Measurements from ENCODE around the gene PPP1R12A.
"Not testable (repeated sequence)": the region's sequence is repeated elsewhere in the genome, so short reads cannot be mapped to it uniquely, and the experiment has no call there.

PPP1R12A gene

DNA sequence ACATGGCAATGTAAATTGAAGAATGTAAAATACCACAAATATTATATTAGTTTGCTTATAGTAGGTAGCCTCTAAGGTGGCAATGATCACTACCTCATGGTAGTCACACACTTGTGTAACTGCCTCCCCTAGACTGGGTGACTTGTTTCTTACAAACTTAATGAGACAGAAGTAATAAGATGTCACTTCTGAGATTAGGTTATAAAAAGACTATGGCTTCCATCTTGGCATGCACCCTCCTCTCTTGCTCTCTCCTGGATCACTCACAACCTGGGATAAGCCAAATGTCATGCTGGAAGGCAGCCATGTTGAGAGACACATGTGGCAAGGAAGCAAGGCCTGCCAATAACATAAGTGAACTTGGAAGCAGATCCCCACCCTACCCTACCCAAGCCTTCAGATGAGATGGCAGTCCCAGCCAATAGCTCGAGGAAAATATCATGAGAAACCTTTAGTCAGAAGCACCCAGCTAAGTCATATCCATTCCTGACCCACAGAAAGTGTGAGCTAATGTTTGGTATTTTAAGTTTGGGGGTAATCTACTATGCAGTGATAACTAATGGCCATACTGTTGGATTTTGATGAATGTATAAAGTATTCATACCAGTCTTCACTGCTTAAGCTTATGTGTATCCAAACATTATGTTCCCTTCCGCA, 43.3 kb downstream of the PPP1R12A start:
- no peak for DNase-seq (ENCODE audit: low read depth)

DNA sequence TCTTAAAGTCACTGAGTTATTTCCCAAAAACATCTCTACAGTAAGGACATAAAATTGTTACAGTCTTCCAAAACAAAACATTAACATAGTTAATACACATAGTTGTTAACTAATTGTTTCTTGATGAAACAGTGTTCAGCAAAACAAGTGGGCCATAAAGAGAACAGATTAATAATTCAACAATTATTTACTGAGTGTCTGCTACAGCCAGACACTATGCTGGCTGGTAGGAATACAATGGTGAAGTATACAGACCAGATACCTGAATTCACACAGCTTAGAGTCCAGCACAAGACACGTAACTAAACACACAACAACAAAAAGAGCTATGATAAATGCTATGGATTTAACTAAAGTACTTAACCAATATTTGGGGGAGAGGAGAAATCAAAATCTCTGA, 47.0 kb downstream of the PPP1R12A start:
- no peak for DNase-seq (ENCODE audit: low read depth)

DNA sequence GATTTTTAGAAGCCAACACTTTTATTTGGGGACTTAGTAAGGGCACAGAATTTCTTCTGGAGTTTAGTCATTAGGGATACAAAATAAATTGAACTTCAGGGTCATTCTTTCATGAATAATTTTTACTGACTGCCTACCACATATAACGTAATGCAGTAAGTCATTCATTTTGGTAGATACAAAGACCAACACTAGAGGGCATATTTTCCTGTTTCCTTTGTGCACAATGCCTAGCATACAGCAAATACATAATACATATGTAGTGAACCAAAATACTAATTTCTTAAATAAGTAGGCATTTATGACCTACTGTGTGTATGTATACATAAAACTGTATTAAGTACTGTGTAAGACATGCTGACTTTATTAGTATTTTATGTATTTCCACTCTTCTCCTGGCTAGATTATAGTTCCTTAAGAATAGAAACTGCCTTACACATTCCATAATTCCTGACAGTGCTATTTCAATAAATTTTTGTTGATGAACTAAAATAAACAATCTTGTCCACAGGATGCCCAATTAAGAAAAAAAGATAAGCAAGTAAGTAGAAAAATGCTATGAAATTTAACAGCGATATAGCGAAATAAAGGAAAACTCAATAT, 47.9 kb downstream of the PPP1R12A start:
- no peak for DNase-seq (ENCODE audit: low read depth)

DNA sequence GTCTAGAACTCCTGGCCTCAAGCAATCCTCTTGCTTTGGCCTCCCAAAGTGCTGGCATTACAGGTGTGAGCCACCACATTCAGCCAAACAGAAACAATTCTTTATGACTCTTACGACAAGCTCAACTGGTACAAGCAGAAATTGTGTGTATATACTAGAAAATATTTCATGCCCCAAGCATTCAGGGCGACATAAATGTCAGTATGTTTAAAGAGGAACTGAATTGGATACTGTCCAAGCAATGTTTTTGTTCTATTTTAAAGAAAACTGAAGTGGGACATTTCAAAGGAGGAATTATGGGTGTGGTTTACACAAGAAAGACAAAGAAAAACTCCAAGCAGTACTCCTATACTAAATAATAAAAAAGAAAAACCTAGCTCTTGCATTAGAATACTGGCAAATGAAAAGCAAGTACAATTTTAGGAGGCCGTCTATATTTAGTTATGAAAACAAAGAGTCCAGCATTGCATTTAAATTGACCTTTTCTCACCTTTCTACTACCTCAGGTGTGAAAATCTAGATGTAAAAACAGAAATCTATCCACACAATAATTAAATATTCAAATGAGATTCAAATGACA, 48.9 kb downstream of the PPP1R12A start:
- no peak for DNase-seq (ENCODE audit: low read depth)

DNA sequence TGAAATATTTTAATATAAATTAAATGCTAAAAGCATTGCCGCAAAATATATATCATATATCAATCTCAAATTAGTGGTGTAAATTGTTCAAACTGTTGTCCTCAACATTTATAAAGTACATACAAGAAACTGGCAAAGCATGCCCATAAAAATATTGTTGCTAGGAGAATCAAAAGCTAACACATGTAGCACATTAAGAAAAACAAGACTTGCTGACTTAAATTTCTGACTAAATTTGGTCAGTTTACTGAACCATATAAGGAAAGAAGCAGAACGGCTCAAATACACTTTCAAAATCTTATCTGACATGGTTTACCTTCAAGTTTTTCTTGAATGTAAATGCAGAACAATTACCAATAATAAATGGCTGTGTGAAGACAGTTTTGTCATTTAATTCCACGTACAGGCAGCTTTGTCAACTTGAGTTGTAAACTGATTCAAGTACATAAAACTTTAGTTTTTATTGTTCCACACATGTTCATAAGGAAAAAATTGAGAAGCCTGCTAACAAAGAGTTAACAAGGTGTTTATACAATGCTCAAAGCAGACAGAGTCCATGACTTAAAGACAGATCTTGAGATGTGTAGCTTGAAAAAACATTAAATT, 50.4 kb downstream of the PPP1R12A start:
- DNase-seq (ENCODE audit: low read depth) = no peak

DNA sequence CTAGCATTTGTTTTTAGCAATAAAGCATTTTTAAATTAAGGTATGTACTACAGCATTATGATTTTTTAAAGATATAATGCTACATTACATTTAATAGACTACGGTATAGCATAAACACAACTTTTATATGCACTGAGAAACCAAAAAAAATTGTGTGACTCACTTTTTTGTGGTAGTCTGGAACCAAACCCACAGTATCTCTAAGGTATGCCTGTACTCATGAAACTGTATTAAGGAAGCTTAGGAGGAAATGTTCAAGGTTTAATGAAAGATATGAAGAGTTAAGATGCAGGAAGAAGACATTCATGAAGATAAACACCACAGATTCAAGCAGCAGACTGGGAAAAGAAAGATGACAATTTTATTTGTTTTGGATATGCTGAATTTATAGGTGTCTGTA, 51.7 kb downstream of the PPP1R12A start:
- no peak for DNase-seq (ENCODE audit: low read depth)

DNA sequence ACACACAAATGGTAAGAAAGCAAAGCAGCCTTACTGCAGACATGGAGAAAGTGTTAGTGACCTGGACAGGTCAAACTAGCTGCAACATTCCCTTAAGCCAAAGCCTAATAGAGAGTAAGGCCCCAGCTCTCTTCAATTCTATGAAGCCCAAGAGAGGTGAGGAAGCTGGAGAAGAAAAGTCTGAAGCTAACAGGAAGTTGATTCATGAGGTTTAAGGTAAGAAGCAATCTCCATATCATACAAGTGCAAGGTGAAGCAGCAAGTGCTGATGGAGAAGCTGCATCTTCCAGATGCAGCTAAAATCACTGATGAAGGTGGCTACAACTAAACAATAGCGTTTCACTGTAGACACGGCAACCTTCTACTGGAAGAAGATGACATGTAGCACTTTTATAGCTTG, 53.5 kb downstream of the PPP1R12A start:
- no peak for DNase-seq (ENCODE audit: low read depth)

DNA sequence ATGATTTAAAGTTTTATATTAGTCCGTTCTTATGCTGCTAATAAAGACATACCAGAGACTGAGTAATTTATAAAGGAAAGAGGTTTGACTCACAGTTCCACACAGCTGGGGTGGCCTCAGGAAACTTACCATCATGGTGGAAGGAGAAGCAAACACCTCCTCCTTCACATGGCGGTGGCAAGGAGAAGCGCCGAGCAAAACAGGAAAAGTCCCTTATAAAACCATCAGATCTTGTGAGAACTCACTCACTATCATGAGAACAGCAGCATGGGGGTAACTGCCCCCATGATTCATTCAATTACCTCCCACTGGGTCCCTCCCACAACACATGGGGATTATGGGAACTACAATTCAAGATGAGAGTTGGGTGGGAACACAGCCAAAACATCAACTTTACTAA, 56.4 kb downstream of the PPP1R12A start:
- DNase-seq (ENCODE audit: low read depth) = not testable (repeated sequence)

DNA sequence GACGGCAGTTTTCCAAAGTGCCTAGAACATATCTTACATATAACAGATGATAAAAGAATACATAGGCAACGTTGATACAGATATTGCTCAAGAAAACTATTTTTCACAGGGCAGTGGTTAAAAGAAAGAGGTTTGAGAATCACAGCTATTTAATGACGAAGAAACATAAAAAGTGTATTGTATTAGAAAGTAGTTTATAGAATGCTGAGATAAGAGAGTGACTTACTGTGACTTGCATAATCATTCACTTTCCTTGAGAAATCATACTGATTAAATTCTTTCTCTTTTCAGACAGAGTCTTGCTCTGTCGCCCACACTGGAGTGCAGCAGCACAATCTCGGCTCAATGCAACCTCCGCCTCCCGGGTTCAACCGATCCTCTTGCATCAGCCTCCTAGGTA, 57.7 kb downstream of the PPP1R12A start:
- DNase-seq (ENCODE audit: low read depth) = no peak

DNA sequence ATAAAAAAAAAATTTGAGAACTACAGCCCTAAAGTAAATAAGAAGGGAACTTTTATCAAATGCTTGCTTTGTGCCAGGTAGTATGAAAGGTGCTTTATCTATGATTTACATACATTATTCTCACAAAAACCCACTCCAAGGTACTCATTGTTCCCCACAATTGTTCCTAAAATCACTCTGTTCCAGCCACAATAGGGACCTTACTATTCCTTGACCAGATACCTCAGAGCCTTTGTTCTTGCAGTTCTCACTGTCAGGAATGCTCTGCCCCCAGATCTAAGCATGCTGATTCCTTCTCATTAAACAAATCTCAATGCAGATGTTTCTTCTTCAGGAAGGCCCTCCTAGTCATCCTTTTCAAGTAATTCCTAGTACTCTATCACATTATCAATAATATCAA, 60.2 kb downstream of the PPP1R12A start:
- DNase-seq (ENCODE audit: low read depth) = no peak

DNA sequence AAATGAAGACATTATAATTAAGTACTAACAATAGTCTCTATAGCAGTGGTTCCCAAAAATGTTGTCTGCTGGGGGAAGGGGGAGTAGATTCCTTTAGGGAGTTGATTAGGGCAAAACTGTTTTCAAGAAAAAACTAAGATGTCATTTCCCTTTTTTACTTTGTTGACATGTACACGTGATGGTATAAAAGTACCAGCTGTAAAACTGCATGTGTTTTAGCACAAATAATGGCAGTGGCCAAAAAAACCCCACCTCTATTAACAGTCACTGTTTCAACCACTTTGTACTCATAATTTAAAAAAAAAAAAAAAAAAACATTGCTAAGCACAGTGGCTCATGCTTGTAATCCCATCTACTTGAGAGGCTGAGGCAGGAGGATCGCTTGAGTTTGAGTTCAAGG, 61.7 kb downstream of the PPP1R12A start:
- no peak for DNase-seq (ENCODE audit: low read depth)

DNA sequence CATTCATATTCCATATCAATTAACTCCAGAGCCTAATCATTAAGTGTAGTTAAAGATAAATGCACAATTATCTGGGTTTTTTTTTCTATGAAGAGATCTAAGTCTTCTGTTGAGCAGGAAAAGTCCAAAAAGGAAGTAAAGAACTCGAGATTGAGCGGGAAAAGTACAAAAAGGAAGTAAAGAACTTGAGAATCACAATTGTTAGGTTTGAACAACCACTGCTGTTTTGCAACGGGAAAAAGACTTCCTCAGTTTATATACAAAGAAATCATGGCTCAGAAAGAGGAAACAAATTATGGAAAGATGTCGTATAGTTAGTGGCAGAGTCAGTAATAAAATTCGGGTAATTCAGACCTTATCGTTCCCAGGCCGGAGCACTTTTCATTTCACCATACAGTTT, 63.3 kb downstream of the PPP1R12A start:
- DNase-seq (ENCODE audit: low read depth) = no peak

DNA sequence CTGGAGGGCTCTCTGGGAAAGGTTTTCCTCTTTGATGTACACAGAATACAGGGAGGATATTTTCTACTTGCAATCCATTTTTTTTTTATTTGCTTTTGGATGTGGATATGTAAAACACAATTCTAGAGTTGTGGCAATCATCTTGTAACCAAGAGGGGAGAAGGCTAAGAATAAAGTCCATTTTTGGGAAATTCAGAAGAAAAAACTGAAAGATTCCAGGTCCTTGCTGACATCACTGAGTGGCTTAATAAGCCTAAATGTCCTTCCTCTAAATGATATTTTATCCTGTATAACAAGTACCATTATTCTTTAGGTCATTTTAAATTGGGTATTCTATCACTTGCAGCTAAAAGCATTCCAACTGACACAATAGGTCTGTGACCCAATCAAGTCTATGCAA, 64.0 kb downstream of the PPP1R12A start:
- DNase-seq (ENCODE audit: low read depth) = no peak

DNA sequence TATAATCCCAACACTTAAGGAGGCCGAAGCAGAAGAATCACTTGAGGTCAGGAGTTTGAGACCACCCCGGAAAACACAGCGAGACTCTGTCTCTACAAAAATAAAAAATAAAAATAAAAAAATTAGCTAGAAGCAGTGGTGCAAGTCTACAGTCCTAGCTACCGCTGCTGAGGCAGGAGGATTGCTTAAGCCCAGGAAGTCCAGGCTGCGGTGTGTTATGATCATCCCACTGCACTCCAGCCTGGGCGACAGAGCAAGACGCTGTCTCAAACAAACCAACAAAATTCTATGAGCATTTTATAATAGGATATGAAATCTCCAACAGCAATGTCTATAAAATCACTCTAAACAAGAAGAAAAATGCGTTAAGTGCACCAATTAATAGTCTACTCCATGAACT, 75.3 kb downstream of the PPP1R12A start:
- DNase-seq (ENCODE audit: low read depth) = no peak

DNA sequence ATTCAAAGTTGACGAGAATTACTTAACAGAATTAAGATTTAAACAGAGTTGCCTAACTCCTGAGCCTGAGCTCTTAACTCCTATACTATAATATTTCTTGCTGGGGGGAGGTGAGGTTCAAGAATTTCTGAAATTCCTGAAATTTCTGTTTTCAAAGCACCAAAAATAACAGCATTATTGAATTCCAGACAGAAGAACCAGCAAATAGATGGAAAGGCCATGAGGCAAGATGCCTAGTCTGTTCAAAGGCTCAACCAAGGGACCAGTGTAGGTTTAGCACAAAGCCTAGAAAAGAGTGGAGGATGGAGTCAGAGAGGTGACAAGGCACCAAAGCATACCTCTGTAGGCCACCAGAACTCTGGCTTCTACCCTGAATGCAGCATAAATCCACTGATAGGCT, 76.4 kb downstream of the PPP1R12A start:
- DNase-seq (ENCODE audit: low read depth) = no peak

DNA sequence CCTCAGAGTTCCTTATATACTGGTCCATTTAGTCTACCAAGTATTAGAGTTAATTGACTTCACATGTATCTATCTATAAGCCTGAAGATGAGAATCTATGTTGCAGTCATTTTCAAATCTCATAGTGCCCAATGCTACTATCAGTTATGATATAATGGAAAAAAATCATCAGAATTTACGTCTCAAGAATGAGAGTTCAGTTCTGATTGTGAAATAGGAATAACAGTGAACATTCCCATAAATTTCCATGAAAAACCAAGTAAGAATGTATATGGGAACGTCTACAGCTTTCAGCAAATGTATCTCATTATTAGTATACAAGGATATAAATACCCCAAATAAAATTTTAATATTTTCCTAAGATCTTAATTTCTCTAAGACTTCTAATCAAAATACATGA, 77.2 kb downstream of the PPP1R12A start:
- DNase-seq (ENCODE audit: low read depth) = no peak

DNA sequence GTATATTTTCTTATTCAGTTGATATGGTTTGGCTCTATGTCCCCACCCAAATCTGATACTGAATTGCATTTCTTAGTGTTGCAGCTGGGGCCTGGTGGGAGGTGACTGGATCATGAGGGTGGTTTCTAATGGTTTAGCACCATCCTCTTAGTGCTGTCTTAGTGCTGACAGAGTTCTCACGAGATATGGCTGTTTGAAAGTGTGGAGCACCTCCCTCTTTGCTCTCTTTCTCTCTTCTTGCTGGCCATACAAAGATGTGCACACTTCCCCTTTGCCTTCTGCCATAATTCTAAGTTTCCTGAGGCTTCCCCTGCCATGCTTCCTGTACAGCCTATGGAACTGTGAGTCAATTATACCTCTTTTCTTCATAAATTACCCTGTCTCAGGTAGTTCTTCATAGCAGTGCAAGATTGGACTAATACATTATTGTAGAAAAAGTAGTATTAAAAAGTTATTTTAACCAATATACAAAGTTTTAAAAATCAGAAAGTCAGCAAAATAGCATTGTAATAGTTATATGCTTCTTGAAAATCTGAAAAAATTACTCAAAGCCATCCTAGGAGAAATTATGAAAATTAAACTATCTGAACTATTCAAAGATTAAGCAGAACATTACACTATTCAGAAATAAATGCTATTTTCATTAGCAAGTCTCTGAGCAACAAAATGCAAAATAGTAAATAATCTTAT, 84.1 kb downstream of the PPP1R12A start:
- DNase-seq (ENCODE audit: low read depth) = no peak

DNA sequence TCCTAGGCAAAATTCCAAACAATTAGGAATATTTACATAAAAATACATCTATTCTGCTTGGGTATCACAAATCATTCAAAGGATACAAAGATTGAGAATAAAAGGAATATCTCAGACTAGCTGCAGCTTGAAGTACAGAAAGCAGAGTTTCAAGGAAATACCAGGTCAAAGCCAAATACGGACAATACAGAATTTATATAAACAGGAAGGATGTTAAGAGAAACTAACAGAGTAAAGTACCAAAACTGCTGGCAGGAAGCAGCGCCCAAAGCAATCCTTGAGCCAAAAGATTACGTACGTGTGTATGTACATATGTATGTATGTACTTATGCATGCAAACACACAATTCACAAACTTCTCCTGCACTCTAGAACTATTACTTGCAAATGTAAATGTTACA, 86.6 kb downstream of the PPP1R12A start:
- no peak for DNase-seq (ENCODE audit: low read depth)

DNA sequence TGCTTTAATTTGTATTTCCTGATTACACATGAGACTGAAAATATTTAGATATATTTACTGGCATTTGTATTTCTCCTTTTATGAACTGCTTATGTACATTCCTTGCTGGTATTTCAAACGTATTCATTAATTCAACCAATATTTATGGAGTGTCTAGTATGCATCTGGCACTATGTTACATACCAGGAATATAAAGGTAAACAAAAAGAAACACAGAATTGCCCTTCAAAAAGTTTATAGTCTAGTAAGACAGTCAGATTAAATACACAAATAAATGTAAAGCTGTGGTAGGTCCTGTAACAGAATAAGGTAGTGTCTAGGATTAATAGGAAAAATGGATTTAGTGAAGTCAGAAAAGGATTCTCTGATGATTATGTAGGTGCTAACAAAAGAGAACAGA, 87.5 kb downstream of the PPP1R12A start:
- no peak for DNase-seq (ENCODE audit: low read depth)

DNA sequence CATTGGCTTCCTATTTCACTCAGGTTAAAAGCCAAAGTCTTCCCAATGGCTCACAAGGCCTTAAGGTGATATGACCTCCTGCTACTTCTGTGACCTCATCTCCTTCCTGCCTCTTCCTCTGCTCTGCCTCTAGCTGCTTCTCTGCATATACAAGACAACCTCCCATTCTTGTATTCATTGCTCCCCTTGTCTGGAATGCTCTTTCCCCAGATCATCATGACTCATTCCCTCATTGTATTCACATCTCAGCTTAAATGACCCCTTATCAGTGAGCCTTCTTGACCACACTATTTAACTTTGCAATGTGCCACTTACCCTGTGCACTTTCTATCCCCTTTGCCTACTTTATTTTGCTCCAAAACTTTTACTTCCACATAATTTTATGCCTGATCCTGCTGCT, 90.2 kb downstream of the PPP1R12A start:
- DNase-seq (ENCODE audit: low read depth) = no peak

DNA sequence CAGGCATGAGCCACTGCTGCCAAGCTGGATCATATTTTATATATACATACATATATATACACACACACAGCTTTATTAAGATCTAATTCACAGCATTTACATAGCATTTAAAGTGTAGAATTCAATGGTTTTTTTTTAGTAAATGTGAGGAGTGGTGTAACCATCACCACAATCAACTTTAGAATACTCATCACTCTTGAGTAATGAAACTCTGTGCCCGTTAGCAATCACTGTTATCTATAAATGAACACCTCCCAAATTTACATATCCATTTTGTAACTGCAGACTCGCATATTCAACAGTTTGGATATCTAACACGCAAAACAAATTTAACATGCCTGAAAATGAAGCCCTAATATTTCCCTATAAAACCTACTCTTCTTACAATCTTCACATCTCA, 90.9 kb downstream of the PPP1R12A start:
- DNase-seq (ENCODE audit: low read depth) = no peak

DNA sequence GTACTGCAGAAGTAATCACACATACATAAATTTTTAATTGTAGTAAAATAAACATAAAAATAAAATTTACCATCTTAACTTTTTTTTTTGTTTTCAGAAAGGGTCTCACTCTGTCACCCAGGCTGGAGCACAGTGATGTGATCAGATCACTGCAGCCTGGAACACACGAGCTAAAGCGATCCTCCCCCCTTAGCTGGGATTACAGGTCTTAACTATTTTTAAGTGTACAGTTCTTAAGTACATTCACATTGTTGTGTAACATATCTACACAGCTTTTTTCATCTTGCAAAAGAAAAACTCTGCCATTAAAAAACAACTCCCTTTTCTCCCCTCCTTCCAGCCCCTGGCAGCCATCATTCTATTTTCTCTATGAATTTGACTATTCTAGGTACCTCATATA, 92.3 kb downstream of the PPP1R12A start:
- DNase-seq (ENCODE audit: low read depth) = no peak

DNA sequence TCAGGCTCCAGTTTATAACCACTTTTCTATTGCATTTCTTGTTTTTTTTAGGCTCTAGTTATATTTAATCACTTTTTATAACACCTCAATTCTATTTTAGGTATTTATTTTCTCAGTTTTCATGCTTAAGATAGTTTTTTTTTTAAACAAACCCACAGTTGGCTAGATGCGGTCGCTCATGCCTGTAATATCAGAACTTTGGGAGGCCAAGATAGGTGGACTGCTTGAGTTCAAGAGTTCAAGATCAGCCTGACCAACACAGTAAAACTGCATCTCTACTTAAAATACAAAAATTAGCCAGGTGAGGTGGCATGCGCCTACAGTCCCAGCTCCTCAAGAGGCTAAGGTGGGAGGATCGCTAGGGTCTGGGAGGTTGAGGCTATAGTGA, 93.0 kb downstream of the PPP1R12A start:
- DNase-seq (ENCODE audit: low read depth) = no peak

Measured in stimulated activated CD8-positive, alpha-beta memory T cell treated with anti-CD3 and anti-CD28 coated beads, Interleukin-15, amount 100 ng/mL, for 1 hour (primary cell).